Measurements from ENCODE around the gene ERF. TPM values are rescaled to one million over a fixed set of nuclear protein-coding genes. Genes with fewer than 3 reads are reported as not detected.

Gene ERF
- total RNA-seq, 1 donor from 2014 or later, result 43.1 TPM

- H3K4me3 ChIP-seq, result no peak overlapping the region
- H3K9me3 ChIP-seq (ENCODE audit: low read depth), result no peaks in the 10 kb centered on the region
- H3K4me1 Mint-ChIP-seq, result no peaks in the 10 kb centered on the region
- H3K36me3 ChIP-seq, result no peaks in the 10 kb centered on the region
- no peak overlapping the region for H3K27ac Mint-ChIP-seq
- no peaks in the 10 kb centered on the region for H3K9me3 Mint-ChIP-seq
- no peak overlapping the region for H2AFZ ChIP-seq (replicated peaks)
- peaks cover 34% of the 10 kb centered on the region for H3K36me3 Mint-ChIP-seq
- no peaks in the 10 kb centered on the region for H3F3A ChIP-seq (ENCODE audit: low read depth)
- H4K20me1 ChIP-seq (ENCODE audit: low read depth), result peaks cover 94% of the 10 kb centered on the region
- H3K79me2 ChIP-seq (ENCODE audit: low read depth), result peaks cover 44% of the 10 kb centered on the region
- H3K4me3 Mint-ChIP-seq, result no peak overlapping the region
- peaks cover 6% of the 10 kb centered on the region for H3K27me3 Mint-ChIP-seq (ENCODE audit: insufficient read depth, low read depth)
- H3K27ac ChIP-seq, result no peak overlapping the region
- no peaks in the 10 kb centered on the region for H3K27me3 ChIP-seq
- H3K9ac ChIP-seq, result no peak overlapping the region
- no peaks in the 10 kb centered on the region for H3K4me1 ChIP-seq
- TF ChIP-seq EZH2 (IDR thresholded peaks at IDR 0.05), result no peak
- no peak for DNase-seq (ENCODE audit: low spot score)
- no peak overlapping the region for H3K4me2 ChIP-seq
These were observed 46.3 kb downstream of the ERF start for GRCh38 chr19:42208612-42209011.

GRCh38 chr19:42207767-42208271 lies 47.1 kb downstream of the ERF start:
- Histone ChIP-seq H3K27me3 (no peaks in the 10 kb centered on the region), H3K27ac (no peak overlapping the region), H3K36me3 (no peaks in the 10 kb centered on the region), H4K20me1 (ENCODE audit: low read depth) (peaks cover 94% of the 10 kb centered on the region), H3F3A (ENCODE audit: low read depth) (no peaks in the 10 kb centered on the region), H3K9ac (no peak overlapping the region), H3K4me1 (no peaks in the 10 kb centered on the region), H2AFZ (replicated peaks) (no peak overlapping the region), H3K9me3 (ENCODE audit: low read depth) (no peaks in the 10 kb centered on the region), H3K4me2 (no peak overlapping the region), H3K4me3 (no peak overlapping the region), H3K79me2 (ENCODE audit: low read depth) (peaks cover 44% of the 10 kb centered on the region)
- DNase-seq (ENCODE audit: low spot score), result no peak
- Mint-ChIP-seq H3K9me3 (no peaks in the 10 kb centered on the region), H3K4me3 (no peak overlapping the region), H3K4me1 (no peaks in the 10 kb centered on the region), H3K27ac (no peak overlapping the region), H3K36me3 (peaks cover 38% of the 10 kb centered on the region), H3K27me3 (ENCODE audit: insufficient read depth, low read depth) (peaks cover 6% of the 10 kb centered on the region)
- TF ChIP-seq EZH2phosphoT487 (IDR thresholded peaks at IDR 0.05) (no peak), CTCF (IDR thresholded peaks at IDR 0.05) (no peak), EZH2 (IDR thresholded peaks at IDR 0.05) (no peak)

- Mint-ChIP-seq H3K4me1 (no peaks in the 10 kb centered on the region), H3K27me3 (ENCODE audit: insufficient read depth, low read depth) (peaks cover 6% of the 10 kb centered on the region)
- H3K9ac ChIP-seq, result no peak overlapping the region
These were observed 47.8 kb downstream of the ERF start for GRCh38 chr19:42206871-42207755.

More at GRCh38 chr19:42206871-42207755, 47.8 kb downstream of the ERF start:
- H3K79me2 ChIP-seq (ENCODE audit: low read depth), result peaks cover 40% of the 10 kb centered on the region
- H3K36me3 ChIP-seq, result no peaks in the 10 kb centered on the region
- no peak overlapping the region for H3K4me2 ChIP-seq
- H3K27ac ChIP-seq, result no peak overlapping the region
- Mint-ChIP-seq H3K36me3 (peaks cover 43% of the 10 kb centered on the region), H3K27ac (no peak overlapping the region), H3K4me3 (no peak overlapping the region), H3K9me3 (no peaks in the 10 kb centered on the region)
- H2AFZ ChIP-seq (replicated peaks), result no peak overlapping the region
- no peak for DNase-seq (ENCODE audit: low spot score)
- H3K4me3 ChIP-seq, result no peak overlapping the region
- H4K20me1 ChIP-seq (ENCODE audit: low read depth), result peaks cover 94% of the 10 kb centered on the region
- no peaks in the 10 kb centered on the region for H3F3A ChIP-seq (ENCODE audit: low read depth)
- no peak for TF ChIP-seq EZH2phosphoT487 (IDR thresholded peaks at IDR 0.05)
- TF ChIP-seq CTCF (IDR thresholded peaks at IDR 0.05), result no peak
- TF ChIP-seq EZH2 (IDR thresholded peaks at IDR 0.05), result no peak
- H3K9me3 ChIP-seq (ENCODE audit: low read depth), result no peaks in the 10 kb centered on the region
- no peaks in the 10 kb centered on the region for H3K27me3 ChIP-seq
- no peaks in the 10 kb centered on the region for H3K4me1 ChIP-seq
